HG03432 (cell line): ENCODE results near the gene TSHZ1.

Experiments used
- ATAC-seq: cut with Tn5 transposase; IDR thresholded peaks from one replicate; pipeline ENCODE4 v1.9.1; 2021; ENCODE audit warnings: mild to moderate bottlenecking, moderate library complexity; ENCODE audit not compliant: unreplicated experiment

Gene TSHZ1, protein sequence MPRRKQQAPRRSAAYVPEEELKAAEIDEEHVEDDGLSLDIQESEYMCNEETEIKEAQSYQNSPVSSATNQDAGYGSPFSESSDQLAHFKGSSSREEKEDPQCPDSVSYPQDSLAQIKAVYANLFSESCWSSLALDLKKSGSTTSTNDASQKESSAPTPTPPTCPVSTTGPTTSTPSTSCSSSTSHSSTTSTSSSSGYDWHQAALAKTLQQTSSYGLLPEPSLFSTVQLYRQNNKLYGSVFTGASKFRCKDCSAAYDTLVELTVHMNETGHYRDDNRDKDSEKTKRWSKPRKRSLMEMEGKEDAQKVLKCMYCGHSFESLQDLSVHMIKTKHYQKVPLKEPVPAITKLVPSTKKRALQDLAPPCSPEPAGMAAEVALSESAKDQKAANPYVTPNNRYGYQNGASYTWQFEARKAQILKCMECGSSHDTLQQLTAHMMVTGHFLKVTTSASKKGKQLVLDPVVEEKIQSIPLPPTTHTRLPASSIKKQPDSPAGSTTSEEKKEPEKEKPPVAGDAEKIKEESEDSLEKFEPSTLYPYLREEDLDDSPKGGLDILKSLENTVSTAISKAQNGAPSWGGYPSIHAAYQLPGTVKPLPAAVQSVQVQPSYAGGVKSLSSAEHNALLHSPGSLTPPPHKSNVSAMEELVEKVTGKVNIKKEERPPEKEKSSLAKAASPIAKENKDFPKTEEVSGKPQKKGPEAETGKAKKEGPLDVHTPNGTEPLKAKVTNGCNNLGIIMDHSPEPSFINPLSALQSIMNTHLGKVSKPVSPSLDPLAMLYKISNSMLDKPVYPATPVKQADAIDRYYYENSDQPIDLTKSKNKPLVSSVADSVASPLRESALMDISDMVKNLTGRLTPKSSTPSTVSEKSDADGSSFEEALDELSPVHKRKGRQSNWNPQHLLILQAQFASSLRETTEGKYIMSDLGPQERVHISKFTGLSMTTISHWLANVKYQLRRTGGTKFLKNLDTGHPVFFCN (N-terminal part only)

DNA sequence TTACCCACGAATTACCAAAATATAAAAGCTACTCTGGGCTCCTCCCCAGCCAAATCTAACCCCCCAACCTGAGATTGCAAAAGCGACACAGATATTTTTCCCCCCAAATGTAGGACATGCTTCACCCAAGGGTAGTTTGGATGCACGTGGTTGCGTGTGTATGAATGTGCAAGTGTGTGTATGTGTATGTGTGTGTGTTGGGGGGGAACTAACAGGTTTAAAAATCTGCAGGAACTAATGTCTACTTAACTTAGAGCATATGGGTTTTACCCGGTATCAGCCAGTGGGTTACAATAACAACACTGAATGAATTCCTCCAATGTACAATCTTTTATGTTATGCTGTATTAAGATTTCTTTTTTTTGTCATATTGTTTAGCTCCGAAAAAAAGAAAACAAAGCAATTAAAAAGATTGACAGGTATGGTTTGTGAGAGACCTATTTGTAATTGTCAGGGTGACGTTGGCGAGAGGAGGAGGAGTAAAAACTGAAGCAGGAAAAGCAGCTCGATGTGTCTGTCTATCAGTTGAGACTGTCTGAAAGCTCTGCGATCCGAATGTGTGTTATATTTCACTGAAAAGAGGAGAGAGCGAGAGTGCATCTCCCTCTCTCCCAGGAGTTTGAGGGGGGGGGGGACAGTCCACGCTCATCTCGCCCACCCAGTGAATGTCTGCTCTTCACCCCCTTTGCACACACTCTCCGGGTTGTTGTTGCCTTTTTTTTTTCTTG, at the start of gene TSHZ1:
TSHZ1 (plus strand) TSS at position 524 of the 728 bp plus-strand sequence. CDS start 1,080 bp downstream, outside the sequence.
- ATAC-seq, result peak; percentile 35

- no peak for ATAC-seq
Measured at GRCh38 chr18:75161256-75162028, 49.2 kb upstream of the TSHZ1 start.

GRCh38 chr18:75162467-75162866, 48.1 kb upstream of the TSHZ1 start:
- no peak for ATAC-seq

GRCh38 chr18:75162978-75163377, 47.6 kb upstream of the TSHZ1 start:
- no peak for ATAC-seq

- no peak for ATAC-seq
Measured at GRCh38 chr18:75163736-75164135, 46.9 kb upstream of the TSHZ1 start.

- no peak for ATAC-seq
Measured at GRCh38 chr18:75164479-75164878, 46.1 kb upstream of the TSHZ1 start.

GRCh38 chr18:75165926-75166325, 44.7 kb upstream of the TSHZ1 start:
- no peak for ATAC-seq

GRCh38 chr18:75167137-75167536, 43.5 kb upstream of the TSHZ1 start:
- no peak for ATAC-seq

- no peak for ATAC-seq
Measured at GRCh38 chr18:75167759-75168618, 42.6 kb upstream of the TSHZ1 start.

- no peak for ATAC-seq
Measured at GRCh38 chr18:75168619-75169018, 42.0 kb upstream of the TSHZ1 start.

DNA sequence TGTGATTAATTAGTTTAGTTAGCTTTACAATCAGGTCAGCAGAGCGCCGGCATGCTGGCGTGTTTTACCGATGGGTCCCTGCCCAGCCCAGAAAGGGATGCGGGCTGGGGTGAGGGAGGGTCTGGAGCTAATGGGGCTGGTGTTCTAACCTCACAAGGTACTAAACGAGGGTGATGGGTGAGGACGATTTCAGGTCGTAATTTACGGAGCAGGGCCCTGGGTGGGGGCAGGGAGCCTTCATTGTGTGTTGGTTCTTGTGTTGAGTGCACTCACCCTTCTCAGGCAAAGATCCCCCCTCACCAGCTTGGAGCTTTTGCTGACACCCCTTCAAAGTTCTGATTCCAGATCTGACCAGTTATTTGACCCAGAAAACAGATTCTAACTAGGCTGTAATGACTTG, 41.2 kb upstream of the TSHZ1 start:
- ATAC-seq, result no peak

DNA sequence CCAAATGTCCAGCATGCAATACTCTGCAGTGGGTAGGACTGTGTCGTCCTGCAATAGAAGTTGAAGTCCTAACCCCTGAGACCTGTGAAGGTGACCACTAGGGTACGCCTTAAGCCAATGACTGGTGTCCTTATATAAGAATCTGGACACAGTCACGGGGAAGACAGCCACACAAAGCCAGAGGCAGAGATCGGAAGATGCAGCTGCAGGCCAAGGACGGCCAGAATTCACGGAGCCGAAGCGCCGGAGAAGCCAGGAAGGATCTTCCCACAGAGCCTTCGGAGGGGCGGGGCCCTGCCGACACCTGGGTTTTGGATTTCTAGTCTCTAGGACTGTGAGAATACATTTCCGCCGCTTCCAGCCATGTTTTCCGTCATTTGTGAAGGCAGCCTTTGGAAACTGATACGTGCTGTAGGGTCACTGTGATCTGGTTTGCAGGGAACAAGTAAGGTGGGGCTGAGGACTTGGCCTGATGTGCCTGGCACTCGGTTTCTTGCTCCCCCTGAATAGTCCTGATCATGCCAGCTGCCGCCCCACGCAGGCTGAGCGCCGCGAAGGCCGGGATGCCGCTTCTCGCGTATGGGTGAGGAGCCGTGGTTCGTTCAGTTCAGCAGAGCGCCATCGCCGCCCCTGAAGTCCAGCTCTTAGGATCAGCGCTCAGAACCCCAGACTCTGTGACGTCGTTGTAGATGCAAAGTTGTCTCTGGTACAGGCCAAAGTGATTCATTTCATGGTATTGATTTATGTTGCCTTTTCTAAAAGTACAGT, 40.4 kb upstream of the TSHZ1 start:
- ATAC-seq, result no peak

GRCh38 chr18:75170916-75171315, 39.7 kb upstream of the TSHZ1 start:
- no peak for ATAC-seq

- peak; percentile 24 for ATAC-seq
Measured at GRCh38 chr18:75172299-75173124, 38.1 kb upstream of the TSHZ1 start.

DNA sequence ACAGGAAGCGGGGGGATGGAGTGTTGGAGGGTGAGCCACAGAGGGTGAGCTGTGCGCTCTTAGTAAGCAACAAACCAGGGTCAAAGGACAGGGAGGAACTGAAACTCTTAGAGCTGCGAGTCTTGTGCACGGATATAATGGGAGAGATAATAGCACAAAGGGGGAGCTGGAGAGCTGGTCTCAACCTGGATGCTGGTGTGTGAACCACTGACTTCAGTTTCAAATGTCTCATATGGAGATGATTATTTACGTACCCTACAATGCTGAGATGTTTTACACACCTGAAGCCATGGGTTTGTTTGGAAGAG, 37.5 kb upstream of the TSHZ1 start:
- ATAC-seq, result peak; percentile 100

- ATAC-seq, result no peak
Measured at GRCh38 chr18:75173738-75174137, 36.9 kb upstream of the TSHZ1 start.

DNA sequence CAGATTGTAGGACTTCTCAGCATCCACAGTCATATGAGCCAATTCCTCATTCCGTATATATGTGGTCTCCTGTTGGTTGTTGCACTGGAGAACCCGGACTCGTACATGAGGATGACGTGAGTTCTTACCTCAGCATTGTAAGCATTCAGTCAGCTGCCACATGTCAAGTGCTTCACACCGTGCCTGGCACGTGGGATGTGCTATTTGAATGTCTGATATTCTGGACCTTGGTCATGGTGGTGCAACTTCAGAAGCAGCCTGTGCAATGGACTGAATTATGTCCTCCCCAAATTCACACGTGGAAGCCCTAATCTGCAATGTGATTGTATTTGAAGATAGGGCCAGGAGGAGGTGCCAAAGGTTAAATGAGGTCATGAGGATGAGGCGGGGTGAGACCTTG, 33.7 kb upstream of the TSHZ1 start:
- ATAC-seq, result no peak

- ATAC-seq, result no peak
Measured at GRCh38 chr18:75178376-75178775, 32.2 kb upstream of the TSHZ1 start.
